ENCODE measurements around the gene FKBP2.

DNA sequence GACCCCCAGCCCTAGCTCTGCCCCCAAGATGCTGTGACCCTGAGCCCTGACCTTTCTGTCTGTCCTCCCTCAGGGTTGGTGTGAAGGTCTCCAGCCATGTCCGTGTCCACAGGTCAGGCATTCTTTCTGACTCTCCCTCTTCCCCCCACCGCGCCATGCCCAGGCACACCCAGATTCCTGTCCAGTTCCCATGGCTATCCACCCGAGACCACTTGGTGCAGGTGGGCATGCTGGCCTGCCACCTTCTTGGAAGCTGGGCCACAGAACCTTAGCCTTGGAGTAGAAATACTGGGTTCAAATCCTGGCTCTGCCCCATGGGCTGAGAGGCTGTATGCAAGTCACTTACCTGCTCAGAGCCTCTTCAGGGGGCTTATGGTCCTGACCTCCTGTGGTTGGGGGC, 8.1 kb downstream of the FKBP2 start:
- TF ChIP-seq, protein P1, sequence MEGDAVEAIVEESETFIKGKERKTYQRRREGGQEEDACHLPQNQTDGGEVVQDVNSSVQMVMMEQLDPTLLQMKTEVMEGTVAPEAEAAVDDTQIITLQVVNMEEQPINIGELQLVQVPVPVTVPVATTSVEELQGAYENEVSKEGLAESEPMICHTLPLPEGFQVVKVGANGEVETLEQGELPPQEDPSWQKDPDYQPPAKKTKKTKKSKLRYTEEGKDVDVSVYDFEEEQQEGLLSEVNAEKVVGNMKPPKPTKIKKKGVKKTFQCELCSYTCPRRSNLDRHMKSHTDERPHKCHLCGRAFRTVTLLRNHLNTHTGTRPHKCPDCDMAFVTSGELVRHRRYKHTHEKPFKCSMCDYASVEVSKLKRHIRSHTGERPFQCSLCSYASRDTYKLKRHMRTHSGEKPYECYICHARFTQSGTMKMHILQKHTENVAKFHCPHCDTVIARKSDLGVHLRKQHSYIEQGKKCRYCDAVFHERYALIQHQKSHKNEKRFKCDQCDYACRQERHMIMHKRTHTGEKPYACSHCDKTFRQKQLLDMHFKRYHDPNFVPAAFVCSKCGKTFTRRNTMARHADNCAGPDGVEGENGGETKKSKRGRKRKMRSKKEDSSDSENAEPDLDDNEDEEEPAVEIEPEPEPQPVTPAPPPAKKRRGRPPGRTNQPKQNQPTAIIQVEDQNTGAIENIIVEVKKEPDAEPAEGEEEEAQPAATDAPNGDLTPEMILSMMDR (IDR thresholded peaks at IDR 0.05): no peak
- TF ChIP-seq POLR2A (IDR thresholded peaks at IDR 0.05): no peak
